Measurements from ENCODE around the gene ARID1B. TPM values are rescaled to one million over a fixed set of nuclear protein-coding genes. Genes with fewer than 3 reads are reported as not detected.

The ARID1B gene
- total RNA-seq, 1 donor from 2014 or later: 75.4 TPM

- Histone ChIP-seq H3K9me3 (ENCODE audit: insufficient read depth, low read depth, low read length) (no peaks in the 10 kb centered on the region), H3K9ac (ENCODE audit: low read length) (no peak overlapping the region), H3K27ac (ENCODE audit: low read depth, low read length) (no peak overlapping the region), H3K4me1 (ENCODE audit: insufficient read depth, low read length) (no peaks in the 10 kb centered on the region), H3K4me3 (ENCODE audit: insufficient read depth, low read depth, low read length) (no peak overlapping the region), H4K20me1 (ENCODE audit: insufficient read depth, low read length) (peaks cover 93% of the 10 kb centered on the region), H3K79me2 (ENCODE audit: insufficient read depth, low read length) (peaks cover 100% of the 10 kb centered on the region), H3K27me3 (ENCODE audit: insufficient read depth, low read length) (no peaks in the 10 kb centered on the region), H2AFZ (ENCODE audit: low read depth, low read length) (no peak overlapping the region), H3K36me3 (ENCODE audit: insufficient read depth, low read length) (no peaks in the 10 kb centered on the region), H3K4me2 (ENCODE audit: low read length) (no peak overlapping the region)
- TF ChIP-seq CTCF (IDR thresholded peaks at IDR 0.05; ENCODE audit: insufficient read depth, low read depth, low read length) (no peak), EZH2 (IDR thresholded peaks at IDR 0.05; ENCODE audit: insufficient read depth, low read length) (no peak)
- no peaks in the 10 kb centered on the region for H3K27me3 Mint-ChIP-seq (ENCODE audit: low read depth, unreplicated experiment)
- no peak overlapping the region for H3K4me3 Mint-ChIP-seq (ENCODE audit: unreplicated experiment)
- H3K4me1 Mint-ChIP-seq (ENCODE audit: low read depth, unreplicated experiment): peaks cover 47% of the 10 kb centered on the region
- no peak for DNase-seq (ENCODE audit: low read depth)
- FAIRE-seq: no peak
- H3K36me3 Mint-ChIP-seq (ENCODE audit: low read depth, unreplicated experiment): peaks cover 4% of the 10 kb centered on the region
- no peaks in the 10 kb centered on the region for H3K9me3 Mint-ChIP-seq (ENCODE audit: unreplicated experiment)
- no peak overlapping the region for H3K27ac Mint-ChIP-seq (ENCODE audit: unreplicated experiment)
These were observed 44.5 kb downstream of the ARID1B start for GRCh38 chr6:156821707-156822106.

GRCh38 chr6:156822747-156823206 lies 45.6 kb downstream of the ARID1B start:
- Histone ChIP-seq H3K79me2 (ENCODE audit: insufficient read depth, low read length) (peaks cover 98% of the 10 kb centered on the region), H3K4me2 (ENCODE audit: low read length) (peak overlapping the region; percentile 12), H3K4me1 (ENCODE audit: insufficient read depth, low read length) (peaks cover 9% of the 10 kb centered on the region), H3K4me3 (ENCODE audit: insufficient read depth, low read depth, low read length) (no peak overlapping the region), H4K20me1 (ENCODE audit: insufficient read depth, low read length) (peaks cover 91% of the 10 kb centered on the region), H3K27ac (ENCODE audit: low read depth, low read length) (no peak overlapping the region), H3K27me3 (ENCODE audit: insufficient read depth, low read length) (no peaks in the 10 kb centered on the region), H2AFZ (ENCODE audit: low read depth, low read length) (no peak overlapping the region), H3K36me3 (ENCODE audit: insufficient read depth, low read length) (no peaks in the 10 kb centered on the region), H3K9ac (ENCODE audit: low read length) (no peak overlapping the region), H3K9me3 (ENCODE audit: insufficient read depth, low read depth, low read length) (no peaks in the 10 kb centered on the region)
- Mint-ChIP-seq H3K4me1 (ENCODE audit: low read depth, unreplicated experiment) (peaks cover 55% of the 10 kb centered on the region), H3K27ac (ENCODE audit: unreplicated experiment) (no peak overlapping the region), H3K9me3 (ENCODE audit: unreplicated experiment) (no peaks in the 10 kb centered on the region), H3K36me3 (ENCODE audit: low read depth, unreplicated experiment) (peaks cover 4% of the 10 kb centered on the region), H3K27me3 (ENCODE audit: low read depth, unreplicated experiment) (no peaks in the 10 kb centered on the region), H3K4me3 (ENCODE audit: unreplicated experiment) (no peak overlapping the region)
- DNase-seq (ENCODE audit: low read depth) (no peak), FAIRE-seq (no peak)
- TF ChIP-seq EZH2 (IDR thresholded peaks at IDR 0.05; ENCODE audit: insufficient read depth, low read length) (no peak), CTCF (IDR thresholded peaks at IDR 0.05; ENCODE audit: insufficient read depth, low read depth, low read length) (no peak)

- Histone ChIP-seq H3K4me1 (ENCODE audit: insufficient read depth, low read length) (peaks cover 19% of the 10 kb centered on the region), H3K27ac (ENCODE audit: low read depth, low read length) (no peak overlapping the region), H3K27me3 (ENCODE audit: insufficient read depth, low read length) (no peaks in the 10 kb centered on the region), H3K9me3 (ENCODE audit: insufficient read depth, low read depth, low read length) (no peaks in the 10 kb centered on the region), H3K4me2 (ENCODE audit: low read length) (no peak overlapping the region), H3K4me3 (ENCODE audit: insufficient read depth, low read depth, low read length) (no peak overlapping the region), H3K36me3 (ENCODE audit: insufficient read depth, low read length) (no peaks in the 10 kb centered on the region), H3K79me2 (ENCODE audit: insufficient read depth, low read length) (peaks cover 98% of the 10 kb centered on the region), H3K9ac (ENCODE audit: low read length) (no peak overlapping the region), H4K20me1 (ENCODE audit: insufficient read depth, low read length) (peaks cover 89% of the 10 kb centered on the region), H2AFZ (ENCODE audit: low read depth, low read length) (no peak overlapping the region)
- Mint-ChIP-seq H3K9me3 (ENCODE audit: unreplicated experiment) (no peaks in the 10 kb centered on the region), H3K4me1 (ENCODE audit: low read depth, unreplicated experiment) (peaks cover 65% of the 10 kb centered on the region), H3K27me3 (ENCODE audit: low read depth, unreplicated experiment) (no peaks in the 10 kb centered on the region), H3K36me3 (ENCODE audit: low read depth, unreplicated experiment) (peaks cover 4% of the 10 kb centered on the region), H3K27ac (ENCODE audit: unreplicated experiment) (no peak overlapping the region), H3K4me3 (ENCODE audit: unreplicated experiment) (no peak overlapping the region)
- FAIRE-seq: no peak
- DNase-seq (ENCODE audit: low read depth): no peak
- TF ChIP-seq EZH2 (IDR thresholded peaks at IDR 0.05; ENCODE audit: insufficient read depth, low read length) (no peak), CTCF (IDR thresholded peaks at IDR 0.05; ENCODE audit: insufficient read depth, low read depth, low read length) (no peak)
These were observed 47.0 kb downstream of the ARID1B start for GRCh38 chr6:156824142-156824541.

Data from astrocyte (in vitro differentiated cells and primary cell).